Stimulated activated CD8-positive, alpha-beta memory T cell treated with anti-CD3 and anti-CD28 coated beads, Interleukin-4, amount 100 ng/mL, for 48 hours (primary cell): ENCODE data around the gene PKD1L1.

Experiments
- DNase-seq: peaks from one replicate; pipeline ENCODE4 v3.0.0-alpha.2; 2020

Gene PKD1L1

DNA sequence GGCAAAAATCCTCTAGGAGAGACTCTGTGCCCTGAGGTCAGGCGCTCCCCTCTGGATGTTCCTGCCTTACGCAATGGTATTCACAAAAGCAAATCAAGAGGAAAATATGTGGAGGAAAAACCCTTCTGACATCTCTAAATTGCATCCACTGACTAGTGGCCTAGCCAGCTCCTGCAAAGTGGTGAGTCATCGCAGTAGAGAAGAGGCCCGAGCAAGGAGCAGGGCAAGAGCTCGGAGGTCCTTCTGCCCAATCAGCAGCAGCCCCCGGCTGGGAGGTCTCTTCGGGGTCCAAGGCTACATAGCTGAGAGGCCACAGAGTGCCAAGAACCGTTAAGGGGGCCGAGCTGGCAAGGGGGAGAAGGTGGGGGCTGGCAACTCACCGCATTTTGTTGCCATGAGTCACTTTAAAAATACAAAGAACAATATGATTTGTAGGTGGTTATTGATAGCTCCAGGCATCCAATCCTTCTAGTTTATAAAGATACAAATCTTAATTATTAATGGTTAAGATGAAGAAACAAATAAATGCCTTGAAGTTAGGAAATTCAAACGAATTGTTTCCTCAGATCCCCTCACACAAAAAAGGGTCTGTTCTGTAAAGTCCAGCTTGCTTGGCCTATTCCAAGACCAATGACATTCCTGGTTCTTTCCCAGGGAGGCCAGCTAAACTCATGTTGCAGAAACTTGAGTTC, 161.6 kb downstream of the PKD1L1 start:
- no peak for DNase-seq

DNA sequence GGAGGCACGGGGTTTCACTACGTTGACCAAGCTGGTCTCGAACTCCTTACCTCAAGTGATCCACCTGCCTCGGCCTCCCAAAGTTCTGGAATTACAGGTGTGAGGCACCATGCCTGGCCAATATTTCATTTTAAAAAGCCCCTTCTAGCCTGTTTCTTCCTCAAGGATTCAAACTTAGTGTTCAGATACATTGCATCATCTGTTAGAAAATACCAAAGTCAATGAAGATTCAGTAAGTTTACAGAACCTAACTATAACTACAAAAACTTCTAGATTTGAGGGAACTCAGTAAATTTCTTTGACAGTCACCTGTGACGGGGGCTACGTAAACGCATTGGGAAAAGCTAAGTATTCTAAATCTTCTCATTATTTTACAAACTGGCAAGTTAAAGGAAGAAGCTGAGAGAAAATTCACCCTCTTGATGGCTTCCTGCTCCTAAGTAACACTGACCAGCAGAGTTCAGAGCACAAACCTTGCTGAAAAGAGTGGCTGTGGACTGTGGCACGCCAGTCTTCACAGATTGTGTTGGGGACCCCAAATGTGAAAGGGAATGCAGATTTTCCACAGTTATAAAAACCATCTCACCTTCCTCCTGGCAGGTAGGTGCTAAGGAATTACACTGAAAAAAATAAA, 162.2 kb downstream of the PKD1L1 start:
- no peak for DNase-seq

DNA sequence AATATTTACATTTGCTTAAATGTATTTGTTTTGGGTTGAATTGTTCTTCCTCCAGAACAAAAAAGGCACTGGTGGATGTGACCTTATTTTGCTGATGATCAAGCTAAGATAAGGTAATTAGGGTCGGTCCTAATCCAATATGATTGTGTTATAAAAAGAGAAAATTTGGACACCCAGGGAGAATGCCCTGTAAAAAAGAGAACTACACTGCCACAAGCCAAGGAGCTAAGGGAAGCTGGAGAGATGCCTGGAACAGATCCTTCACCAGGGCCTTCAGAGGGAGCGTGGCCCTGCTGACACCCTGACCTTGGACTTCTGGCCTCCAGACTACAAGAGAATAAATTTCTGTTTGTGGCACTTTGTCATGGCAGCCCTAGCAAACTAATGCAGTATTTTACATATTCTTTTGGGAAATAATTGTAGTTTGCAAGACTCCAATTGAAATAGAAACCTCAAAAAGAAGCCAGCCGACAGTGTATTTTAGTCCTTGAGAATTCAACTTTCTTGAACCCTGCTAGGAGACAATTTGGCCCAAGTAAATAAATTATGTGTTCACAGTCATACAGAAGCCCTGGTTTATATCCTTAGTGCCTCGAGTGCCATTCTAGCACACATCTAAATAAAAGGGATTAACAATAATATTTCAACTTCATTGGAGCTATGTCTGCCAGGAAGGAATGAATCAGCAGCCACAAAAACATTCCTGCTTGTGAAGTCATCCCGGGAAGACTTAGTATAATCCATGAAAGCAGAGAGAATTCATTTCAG, 164.6 kb downstream of the PKD1L1 start:
- DNase-seq: no peak

DNA sequence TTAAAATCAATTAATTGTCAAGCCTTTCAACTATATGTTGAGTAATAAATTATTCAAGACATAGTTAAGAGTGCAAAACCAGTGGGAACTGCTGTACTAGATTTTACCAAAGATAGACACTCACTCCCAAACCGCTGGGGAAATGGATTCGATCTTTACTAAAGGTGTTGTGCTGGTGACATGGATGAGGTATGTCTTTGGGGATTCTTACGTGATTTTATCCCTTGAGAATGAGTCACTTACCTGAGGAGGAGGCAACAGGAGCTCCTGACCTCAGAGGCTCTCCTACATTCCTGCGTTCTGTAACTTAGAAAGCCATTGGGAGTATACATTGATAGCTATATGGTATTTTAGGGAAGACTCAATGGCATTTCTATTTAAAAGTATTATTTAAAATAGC, 165.5 kb downstream of the PKD1L1 start:
- DNase-seq: no peak

DNA sequence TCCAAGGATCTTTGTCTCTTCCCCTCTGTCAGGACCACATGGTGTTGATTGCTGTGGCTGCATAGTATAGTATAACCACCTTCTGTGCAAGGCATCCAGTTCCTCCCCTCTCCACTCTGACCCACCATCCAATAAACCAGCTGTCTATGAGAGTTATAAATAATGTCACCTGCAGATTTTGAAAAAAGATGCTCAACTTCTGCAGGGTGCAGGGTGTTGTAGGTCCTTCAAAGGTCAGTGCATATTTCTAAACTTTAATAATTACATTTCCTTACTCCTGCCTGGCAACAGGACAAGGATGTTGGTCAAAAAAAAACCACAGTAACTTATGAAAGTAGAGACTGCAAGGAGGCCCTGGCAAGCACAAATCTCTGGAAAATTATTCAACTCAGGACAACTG, 166.2 kb downstream of the PKD1L1 start:
- no peak for DNase-seq

DNA sequence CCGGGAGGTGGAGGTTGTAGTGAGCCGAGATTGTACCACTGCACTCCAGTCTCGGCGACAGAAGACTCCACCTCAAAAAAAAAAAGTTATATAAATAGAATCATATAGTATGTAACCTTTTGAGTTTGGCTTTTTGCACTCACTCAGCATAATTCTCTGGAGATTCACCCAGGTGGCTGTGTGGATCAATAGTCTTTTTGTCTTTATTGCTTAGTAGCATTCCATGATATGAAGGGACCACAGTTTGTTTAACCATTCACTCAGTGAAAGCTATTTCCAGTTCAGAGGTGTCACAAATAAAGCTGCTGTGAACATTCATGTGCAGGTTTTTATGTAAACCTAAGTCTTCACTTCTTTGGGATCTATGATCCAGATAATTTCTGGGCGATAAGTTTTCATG, 167.7 kb downstream of the PKD1L1 start:
- no peak for DNase-seq

DNA sequence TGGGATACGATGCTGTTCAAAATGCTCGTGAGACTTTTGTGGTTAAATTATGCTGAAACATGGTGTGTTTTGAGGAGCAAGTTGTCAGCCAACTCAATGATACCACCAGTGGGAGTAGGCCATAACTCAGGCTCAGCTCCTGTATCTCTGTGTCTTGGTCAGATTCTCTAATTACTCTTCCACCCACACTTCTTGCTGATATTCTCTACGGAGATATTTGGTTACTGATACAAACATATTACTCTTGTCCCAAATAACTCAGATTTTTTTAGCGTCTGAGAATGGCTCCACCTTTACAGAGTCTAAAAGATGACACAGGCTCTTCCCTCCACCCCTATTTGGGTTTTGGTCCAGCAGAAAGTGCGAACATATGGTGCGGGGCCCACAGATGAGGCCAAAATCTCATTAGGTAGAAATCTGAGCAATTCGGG, 168.9 kb downstream of the PKD1L1 start:
- DNase-seq: no peak

DNA sequence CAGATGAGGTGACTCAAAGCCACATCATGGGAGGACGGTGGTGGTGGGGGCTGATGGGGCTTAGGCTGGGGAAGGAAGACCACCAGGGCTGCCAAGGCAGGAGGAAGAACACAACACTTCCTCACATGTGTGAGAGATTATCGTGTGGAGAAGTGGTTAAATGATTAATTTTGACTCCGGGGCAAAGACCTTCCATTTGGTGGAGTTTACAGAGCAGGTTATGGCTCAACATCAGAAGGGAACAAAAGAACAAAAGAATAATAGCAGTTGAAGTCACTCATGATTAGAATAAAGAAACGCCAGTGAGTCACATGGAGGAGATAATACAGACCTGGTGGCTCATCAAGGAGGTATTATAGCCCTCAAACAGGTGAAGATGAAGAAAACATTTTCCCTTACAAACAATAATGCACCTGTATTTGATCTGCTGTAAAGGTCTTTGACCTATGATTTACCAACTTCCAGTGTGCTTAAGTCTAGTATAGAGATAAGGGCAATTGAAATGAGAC, 170.1 kb downstream of the PKD1L1 start:
- no peak for DNase-seq

DNA sequence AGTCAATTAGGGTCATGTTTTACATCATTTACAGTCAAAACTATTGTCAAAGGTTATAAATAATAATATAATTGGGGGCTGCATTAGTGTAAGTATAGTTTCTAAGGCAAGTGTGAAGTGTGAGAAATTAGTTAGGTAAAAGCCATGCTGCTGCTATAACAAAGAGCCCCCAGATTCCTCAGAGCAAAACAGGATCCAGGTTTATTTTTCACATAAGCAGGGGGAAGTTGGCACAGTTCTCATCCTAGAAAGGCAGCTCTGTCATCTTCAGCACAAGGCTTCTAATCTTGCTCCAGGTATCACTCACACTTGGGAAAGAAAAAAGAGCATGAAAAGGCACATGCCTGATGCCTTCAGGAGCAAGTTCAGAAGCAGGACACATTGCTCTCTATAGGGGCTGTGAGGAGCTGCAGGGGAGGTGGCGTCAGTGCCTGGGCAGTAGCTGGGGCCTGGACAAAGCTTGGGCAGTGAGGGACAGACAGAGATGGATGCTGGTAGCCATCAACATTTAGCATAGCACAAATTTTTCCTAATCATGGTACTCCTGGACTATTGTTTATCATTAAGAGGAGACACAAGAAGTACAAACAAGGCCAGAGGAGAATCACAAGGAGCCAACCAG, 170.6 kb downstream of the PKD1L1 start:
- DNase-seq: no peak

DNA sequence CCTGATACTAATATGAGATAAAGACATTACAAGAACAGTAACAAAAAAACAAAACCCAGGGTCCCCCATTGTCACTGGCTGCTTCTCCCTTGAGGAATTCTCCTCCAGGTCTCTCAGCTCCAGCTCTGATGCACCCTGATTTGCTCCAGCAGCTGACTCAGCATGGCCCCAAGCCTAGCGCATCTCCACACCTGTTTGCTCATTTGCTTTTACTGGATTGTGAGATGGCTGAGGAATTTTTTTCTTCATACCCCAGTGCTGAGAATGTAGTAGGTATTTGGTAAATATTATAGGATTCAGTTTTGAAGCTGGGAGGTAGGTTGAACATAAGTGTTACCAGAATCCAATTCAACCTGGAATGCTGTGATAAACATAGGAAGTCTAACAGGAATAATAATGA, 171.9 kb downstream of the PKD1L1 start:
- no peak for DNase-seq

DNA sequence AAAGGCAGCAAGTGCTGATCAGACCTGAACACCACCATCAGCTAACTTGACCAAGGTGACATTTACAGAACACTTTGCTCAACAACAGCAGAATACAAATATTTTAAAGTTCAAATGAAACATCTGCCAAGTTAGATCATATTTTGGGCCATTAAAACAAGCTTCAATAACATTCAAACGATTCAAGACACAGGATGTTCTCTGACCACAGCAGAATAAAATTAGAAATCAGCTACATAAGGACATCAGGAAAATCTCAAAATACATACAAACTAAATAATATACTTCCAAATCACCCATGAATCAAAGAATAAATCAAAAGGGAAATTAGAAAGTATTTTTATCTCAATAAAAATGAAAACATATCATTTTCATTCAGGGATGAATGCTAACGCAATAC, 173.0 kb downstream of the PKD1L1 start:
- DNase-seq: no peak

DNA sequence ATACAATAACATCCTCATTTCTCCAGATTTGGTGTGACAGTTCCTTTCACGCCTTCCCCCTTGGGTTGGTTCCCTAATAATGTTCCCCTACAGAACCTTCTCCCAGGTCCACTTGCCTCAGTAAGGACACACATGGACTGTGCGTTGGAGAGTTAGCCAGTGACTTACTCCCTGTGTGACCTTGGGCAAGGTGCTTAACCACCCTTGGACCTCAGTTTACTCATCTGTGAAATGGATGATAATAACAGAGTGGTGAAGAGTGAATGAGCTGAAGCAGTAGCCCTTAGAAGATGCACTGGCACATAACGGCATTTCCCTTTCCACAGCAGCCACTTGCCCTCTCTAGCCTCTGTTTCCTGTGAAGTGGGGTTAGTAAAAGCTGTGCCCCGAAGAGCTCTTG, 175.8 kb downstream of the PKD1L1 start:
- DNase-seq: no peak

DNA sequence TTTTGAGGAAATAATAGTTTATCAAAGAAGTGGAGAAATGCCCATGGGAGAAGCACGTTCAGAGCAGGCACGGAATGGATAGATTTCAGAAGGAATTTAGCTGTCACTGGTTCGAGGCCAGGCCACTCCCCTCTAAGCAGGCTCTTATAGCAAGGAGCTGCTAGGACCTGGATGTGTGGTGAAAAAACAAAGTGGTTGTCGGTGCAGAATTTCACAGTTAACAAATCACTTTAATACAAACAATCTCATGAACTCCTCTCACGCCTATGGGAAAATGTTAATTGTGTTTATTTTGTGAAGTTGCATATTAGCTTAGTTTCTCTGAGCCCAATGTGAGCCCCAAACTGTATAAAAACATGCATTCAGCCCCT, 176.3 kb downstream of the PKD1L1 start:
- no peak for DNase-seq

DNA sequence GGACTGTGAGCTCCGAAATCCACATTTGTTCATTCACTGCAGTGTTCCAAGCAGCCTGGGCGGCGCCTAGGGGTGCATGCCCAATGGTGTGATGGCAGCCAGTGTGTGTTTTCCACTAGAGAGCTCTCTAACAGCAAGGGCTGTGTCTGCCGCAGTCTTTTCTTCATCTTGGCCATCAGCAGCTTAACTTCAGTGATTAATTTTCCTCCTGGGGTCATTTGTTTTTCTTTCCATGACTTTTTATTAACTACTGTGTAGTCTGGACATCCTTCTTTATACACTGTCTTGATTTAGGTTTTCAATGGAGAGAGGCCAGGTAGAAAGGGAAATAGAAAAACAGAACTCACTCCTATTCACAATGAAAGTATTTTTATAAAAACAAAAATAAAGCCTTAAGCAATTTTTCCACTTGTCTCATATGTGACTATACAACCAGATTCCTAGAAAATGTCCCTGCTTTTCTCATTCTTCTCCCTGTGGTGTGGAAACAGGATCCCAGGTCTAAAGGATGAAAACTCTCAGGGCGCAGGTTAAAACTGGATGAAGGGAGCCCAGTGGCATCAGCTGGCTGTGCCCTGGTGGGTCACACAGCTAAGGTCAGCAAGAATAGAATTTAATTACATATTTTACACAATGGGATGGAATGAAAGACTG, 176.8 kb downstream of the PKD1L1 start:
- no peak for DNase-seq

DNA sequence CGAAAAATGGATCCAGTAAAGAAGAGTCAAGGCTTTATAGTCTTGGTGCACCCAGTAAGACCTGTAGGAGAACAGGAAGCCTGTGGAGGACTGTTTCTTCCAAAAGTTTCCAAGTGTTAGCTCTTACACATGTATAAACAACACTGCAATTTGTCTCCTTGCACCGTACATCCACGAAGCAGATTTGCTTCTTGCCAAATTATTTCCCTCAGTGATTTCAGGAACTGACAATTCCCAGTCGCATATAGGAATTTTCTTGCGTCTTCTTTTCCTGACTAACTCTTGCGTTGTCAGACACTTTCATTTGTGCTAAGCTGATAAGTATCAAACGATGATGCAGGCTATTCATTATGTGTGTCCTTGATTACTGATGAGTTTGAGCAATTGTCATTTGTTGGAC, 182.1 kb downstream of the PKD1L1 start:
- no peak for DNase-seq

DNA sequence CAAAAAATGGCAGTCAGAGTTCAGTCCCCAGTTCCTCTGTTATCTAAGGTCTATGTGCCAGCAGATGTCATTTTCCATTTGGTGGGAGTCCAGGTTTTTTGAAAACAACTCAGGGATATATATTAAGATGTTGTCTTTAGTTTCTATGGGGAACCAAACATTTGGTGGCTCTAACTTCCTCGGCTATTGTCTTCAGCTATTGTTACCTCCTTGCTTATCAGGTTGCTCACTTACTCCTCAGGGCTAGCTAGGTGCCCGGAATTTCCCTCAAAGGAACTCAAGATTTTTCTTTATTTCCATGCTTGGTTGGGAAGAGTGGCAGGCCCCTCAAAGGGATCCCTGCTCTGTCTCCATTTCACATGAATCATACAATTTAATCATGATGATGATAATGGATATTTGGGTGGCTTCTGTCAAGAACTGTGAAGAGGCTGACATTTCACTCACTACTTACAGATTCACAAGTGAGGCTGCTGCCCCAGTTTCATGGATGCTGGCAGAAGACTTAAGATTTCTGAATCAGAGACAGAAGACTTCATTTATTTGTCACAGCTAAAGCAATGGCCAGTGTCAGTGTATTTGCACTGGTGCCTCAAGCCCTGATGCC, 182.8 kb downstream of the PKD1L1 start:
- DNase-seq: no peak

DNA sequence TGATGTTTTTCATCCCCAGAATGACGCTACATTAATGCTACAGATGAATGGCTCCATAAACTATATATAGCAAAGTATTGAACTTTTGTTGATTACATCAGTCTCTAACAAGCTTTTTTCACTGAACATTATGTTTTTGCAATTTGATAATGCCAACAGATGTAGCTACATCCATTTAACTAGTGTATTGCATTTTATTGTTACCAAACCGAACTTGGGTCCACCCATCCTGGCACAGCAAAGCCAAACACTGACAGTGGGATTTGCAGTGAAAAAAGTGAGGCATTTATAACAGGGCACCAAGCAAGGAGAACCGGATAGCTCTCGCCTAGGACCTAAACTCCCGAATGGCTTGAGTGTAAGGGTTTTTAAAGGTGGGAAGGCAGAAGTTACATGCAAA, 183.5 kb downstream of the PKD1L1 start:
- no peak for DNase-seq

DNA sequence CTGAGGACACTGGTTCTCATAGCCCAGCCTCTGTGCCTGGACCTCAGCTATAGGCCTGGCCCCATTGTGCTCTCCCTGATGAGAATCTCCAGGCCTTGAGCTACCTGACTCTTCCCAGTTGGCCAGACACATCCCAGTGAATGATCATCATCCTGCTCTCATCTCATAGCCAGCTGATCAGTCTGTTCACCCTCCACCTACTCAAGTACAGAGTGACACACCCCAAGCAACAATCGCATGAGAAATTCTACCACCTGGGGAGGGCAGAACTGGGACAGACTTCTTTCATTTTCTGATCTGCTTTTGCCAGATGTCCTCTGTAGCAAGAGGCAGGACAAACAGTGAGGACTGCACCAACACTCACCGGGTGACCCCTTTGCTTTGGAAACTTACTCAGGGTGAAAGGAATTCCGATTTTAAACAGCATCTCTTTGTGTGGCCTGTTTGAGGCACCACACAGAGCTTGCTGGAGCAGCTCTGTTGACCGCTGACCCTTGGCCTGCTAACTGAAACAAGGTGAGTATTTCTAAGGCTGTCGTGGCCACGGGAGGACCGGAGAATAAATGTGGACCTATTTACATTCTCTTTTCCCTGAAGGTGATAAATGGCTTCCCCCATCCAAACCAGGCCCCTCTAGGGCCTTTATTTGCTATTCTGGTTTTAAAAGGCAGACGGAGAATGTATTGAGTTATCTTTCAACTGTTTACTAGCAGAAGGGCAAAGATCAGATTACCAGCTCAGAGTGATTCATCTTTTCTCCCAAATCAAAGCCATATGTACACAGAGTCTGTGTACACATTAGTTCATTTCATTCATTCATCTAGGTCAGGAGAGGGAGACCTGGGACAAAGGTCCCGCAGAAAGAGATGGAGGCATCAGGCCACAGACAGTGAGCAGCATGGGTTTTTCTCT, 184.9 kb downstream of the PKD1L1 start:
- DNase-seq: no peak

DNA sequence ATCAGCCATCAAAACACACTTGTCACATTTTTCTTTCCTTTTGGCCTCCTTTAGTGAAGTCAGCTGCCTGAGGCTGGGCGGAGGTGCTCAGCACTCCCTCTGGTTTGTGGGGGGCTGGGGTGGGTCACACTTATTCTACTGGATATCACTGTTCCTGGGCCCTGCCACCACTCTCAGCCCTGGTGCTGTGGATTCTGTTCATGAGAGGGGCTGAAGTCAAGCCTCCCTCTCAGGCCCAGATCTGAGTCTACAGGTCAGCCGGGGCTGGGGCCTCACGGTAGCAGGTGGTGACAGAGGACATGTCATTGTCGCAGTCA, 185.6 kb downstream of the PKD1L1 start:
- no peak for DNase-seq

DNA sequence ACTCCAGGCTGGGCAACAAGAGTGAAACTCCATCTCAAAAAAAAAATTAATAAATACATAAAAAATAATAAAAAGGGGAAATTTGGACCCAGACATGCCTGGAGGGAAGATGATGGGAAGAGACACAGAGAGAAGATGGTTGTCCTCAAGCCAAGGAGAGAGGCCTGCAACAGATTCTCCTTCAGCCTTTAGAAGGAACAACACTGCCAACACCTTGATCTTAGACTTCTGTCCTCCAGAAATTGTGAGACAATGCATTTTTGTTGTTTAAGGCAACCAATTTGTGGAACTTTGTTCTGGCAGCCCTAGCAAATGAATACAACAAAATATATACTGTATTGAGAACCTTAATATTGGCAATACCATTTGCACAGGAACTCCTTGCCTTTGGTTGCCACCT, 186.1 kb downstream of the PKD1L1 start:
- no peak for DNase-seq

DNA sequence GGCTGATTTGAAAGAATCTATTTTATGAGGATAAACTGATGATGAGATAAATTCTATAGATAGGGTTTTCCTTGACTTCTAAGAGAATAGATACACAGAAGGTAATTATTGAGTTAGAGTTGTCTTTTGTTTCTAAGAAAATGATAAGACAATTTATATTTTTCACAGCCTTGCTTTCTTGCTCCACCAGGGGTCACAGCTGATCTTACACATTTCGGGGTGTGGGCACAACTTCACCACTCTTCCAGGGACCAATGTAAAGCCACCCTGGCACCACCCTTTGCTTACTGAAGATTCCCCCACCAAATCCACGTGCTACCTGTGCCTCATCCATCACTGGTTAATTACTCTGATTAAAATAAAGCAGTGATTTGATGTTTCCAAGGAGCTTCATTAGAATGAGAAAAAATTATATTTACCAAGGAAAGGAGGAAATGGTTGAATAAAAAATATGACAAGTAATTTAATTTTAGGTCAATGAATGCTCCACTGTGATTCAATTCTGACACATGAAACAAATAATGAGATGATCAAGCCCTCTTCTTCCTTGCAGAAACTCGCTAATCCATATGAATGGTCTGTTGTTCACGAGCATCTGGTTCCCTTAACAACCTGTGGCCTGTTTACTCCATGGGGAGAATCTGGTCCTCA, 189.1 kb downstream of the PKD1L1 start:
- DNase-seq: no peak
